HEK293 (cell line): ENCODE data around the gene DUXA.
A peak's percentile ranks its signal among the peaks of the same experiment; 100 is the strongest.

Experiments used
- ATF2 ChIP-seq: fragments of 450-650 bp; formaldehyde crosslinking; IDR thresholded peaks from 2 replicates; pipeline ENCODE4 v1.5.1; 2016; ENCODE audit warnings: missing biosample characterization, missing genetic modification characterization, low read depth
- GLI4 ChIP-seq: fragments of 450-650 bp; formaldehyde crosslinking; IDR thresholded peaks from 2 replicates; pipeline ENCODE4 v1.5.1; 2016; ENCODE audit warnings: missing biosample characterization, missing genetic modification characterization
- HOXC10 ChIP-seq: sonication (generic); formaldehyde crosslinking; IDR thresholded peaks from 2 replicates; pipeline ENCODE4 v1.8.1; 2023; ENCODE audit warnings: mild to moderate bottlenecking, missing genetic modification reagents
- KLF7 ChIP-seq: fragments of 450-650 bp; formaldehyde crosslinking; IDR thresholded peaks from 2 replicates; pipeline ENCODE4 v1.5.1; 2016; ENCODE audit warnings: missing biosample characterization, missing genetic modification characterization, borderline replicate concordance
- KLF8 ChIP-seq: fragments of 450-650 bp; formaldehyde crosslinking; IDR thresholded peaks from 2 replicates; pipeline ENCODE4 v1.5.1; 2016; ENCODE audit warnings: missing biosample characterization, missing genetic modification characterization
- SETDB1 ChIP-seq: IDR thresholded peaks from one replicate; pipeline ENCODE4 v1.6.1; 2017; ENCODE audit warnings: mild to moderate bottlenecking, low read length, moderate library complexity, mixed read lengths; ENCODE audit not compliant: insufficient read length
- ZBTB20 ChIP-seq: fragments of 450-650 bp; formaldehyde crosslinking; IDR thresholded peaks from 2 replicates; pipeline ENCODE4 v1.5.1; 2016; ENCODE audit warnings: missing biosample characterization, missing genetic modification characterization
- ZBTB7A ChIP-seq: fragments of 450-650 bp; formaldehyde crosslinking; IDR thresholded peaks from 2 replicates; pipeline ENCODE4 v1.5.1; 2016; ENCODE audit warnings: low read depth, missing biosample characterization, missing genetic modification characterization
- ZFP3 ChIP-seq: fragments of 450-650 bp; formaldehyde crosslinking; IDR thresholded peaks from 2 replicates; pipeline ENCODE4 v1.5.1; 2016; ENCODE audit warnings: low read depth, missing biosample characterization, missing genetic modification characterization
- ZFP41 ChIP-seq: fragments of 450-650 bp; formaldehyde crosslinking; IDR thresholded peaks from 2 replicates; pipeline ENCODE4 v1.5.1; 2016; ENCODE audit warnings: missing biosample characterization, missing genetic modification characterization, borderline replicate concordance
- ZNF23 ChIP-seq: fragments of 450-650 bp; formaldehyde crosslinking; IDR thresholded peaks from 2 replicates; pipeline ENCODE4 v1.5.1; 2016; ENCODE audit warnings: missing biosample characterization, missing genetic modification characterization, borderline replicate concordance
- ZNF24 ChIP-seq: fragments of 450-650 bp; formaldehyde crosslinking; IDR thresholded peaks from 2 replicates; pipeline ENCODE4 v1.5.1; 2016; ENCODE audit warnings: missing biosample characterization, missing genetic modification characterization
- ZNF324 ChIP-seq: fragments of 450-650 bp; formaldehyde crosslinking; IDR thresholded peaks from 2 replicates; pipeline ENCODE4 v1.5.1; 2016; ENCODE audit warnings: missing biosample characterization, missing genetic modification characterization
- ZNF366 ChIP-seq: fragments of 450-650 bp; formaldehyde crosslinking; conservative IDR thresholded peaks from 2 replicates; pipeline ENCODE4 v1.5.1; 2016; ENCODE audit warnings: missing biosample characterization, missing genetic modification characterization
- ZNF433 ChIP-seq: fragments of 450-650 bp; formaldehyde crosslinking; IDR thresholded peaks from 2 replicates; pipeline ENCODE4 v1.5.1; 2016; ENCODE audit warnings: missing biosample characterization, missing genetic modification characterization, low read depth
- ZNF549 ChIP-seq: fragments of 450-650 bp; IDR thresholded peaks from 2 replicates; pipeline ENCODE4 v1.5.1; 2018; ENCODE audit warnings: missing biosample characterization, missing genetic modification characterization, mild to moderate bottlenecking, inconsistent platforms, moderate library complexity
- ZNF660 ChIP-seq: fragments of 450-650 bp; IDR thresholded peaks from 2 replicates; pipeline ENCODE4 v1.5.1; 2018; ENCODE audit warnings: missing biosample characterization, mild to moderate bottlenecking, missing genetic modification characterization
- ZNF843 ChIP-seq: fragments of 450-650 bp; formaldehyde crosslinking; IDR thresholded peaks from 2 replicates; pipeline ENCODE4 v1.5.1; 2016; ENCODE audit warnings: missing biosample characterization, missing genetic modification characterization
- TF ChIP-seq, protein P1 (sequence below): fragments of 450-650 bp; formaldehyde crosslinking; IDR thresholded peaks from 2 replicates; pipeline ENCODE4 v1.5.1; 2016; ENCODE audit warnings: missing biosample characterization, missing genetic modification characterization
- TF ChIP-seq, protein P2 (sequence below): fragments of 450-650 bp; formaldehyde crosslinking; IDR thresholded peaks from 2 replicates; pipeline ENCODE4 v1.5.1; 2016; ENCODE audit warnings: missing biosample characterization, missing genetic modification characterization
- TF ChIP-seq, protein P3 (sequence below): fragments of 450-650 bp; formaldehyde crosslinking; IDR thresholded peaks from 2 replicates; pipeline ENCODE4 v1.5.1; 2016; ENCODE audit warnings: missing biosample characterization, missing genetic modification characterization, borderline replicate concordance
- TF ChIP-seq, protein P4 (sequence below): fragments of 450-650 bp; formaldehyde crosslinking; IDR thresholded peaks from 2 replicates; pipeline ENCODE4 v1.5.1; 2017; ENCODE audit warnings: missing biosample characterization, missing genetic modification characterization
- TF ChIP-seq, protein P5 (sequence below): fragments of 450-650 bp; formaldehyde crosslinking; IDR thresholded peaks from 2 replicates; pipeline ENCODE4 v1.5.1; 2016; ENCODE audit warnings: missing biosample characterization, missing genetic modification characterization

The DUXA gene

GRCh38 chr19:57191141-57192076 is 24.1 kb upstream of the DUXA start, which contains the start of gene ZNF264 (continued):
- TF ChIP-seq ZNF549 (tag by site-specific recombination) (peak; percentile 84), ZNF24 (tag by site-specific recombination) (0 out of 2 replicates have a peak, but pooled peaks have one; percentile 25), SETDB1 (peak; percentile 59), ZNF324 (tag by site-specific recombination) (no peak; the same call in 1 of the 2 replicates), ZNF366 (peak; percentile 62), ZFP3 (tag by site-specific recombination) (no peak), ZNF660 (peak; percentile 77; the same call in 1 of the 2 replicates), ZNF843 (tag by site-specific recombination) (peak; percentile 25; the same call in 1 of the 2 replicates), ZBTB20 (tag by site-specific recombination) (peak; percentile 43; the same call in 1 of the 2 replicates), ZNF433 (tag by site-specific recombination) (no peak), KLF8 (tag by site-specific recombination) (peak; percentile 45), ZNF23 (no peak), ATF2 (tag by site-specific recombination) (no peak), ZFP41 (no peak), KLF7 (peak; percentile 53; the same call in 1 of the 2 replicates), GLI4 (tag by site-specific recombination) (no peak), ZBTB7A (tag by site-specific recombination) (no peak), HOXC10 (CRISPR knock-in tag) (peak; percentile 99)
- TF ChIP-seq, protein P1, sequence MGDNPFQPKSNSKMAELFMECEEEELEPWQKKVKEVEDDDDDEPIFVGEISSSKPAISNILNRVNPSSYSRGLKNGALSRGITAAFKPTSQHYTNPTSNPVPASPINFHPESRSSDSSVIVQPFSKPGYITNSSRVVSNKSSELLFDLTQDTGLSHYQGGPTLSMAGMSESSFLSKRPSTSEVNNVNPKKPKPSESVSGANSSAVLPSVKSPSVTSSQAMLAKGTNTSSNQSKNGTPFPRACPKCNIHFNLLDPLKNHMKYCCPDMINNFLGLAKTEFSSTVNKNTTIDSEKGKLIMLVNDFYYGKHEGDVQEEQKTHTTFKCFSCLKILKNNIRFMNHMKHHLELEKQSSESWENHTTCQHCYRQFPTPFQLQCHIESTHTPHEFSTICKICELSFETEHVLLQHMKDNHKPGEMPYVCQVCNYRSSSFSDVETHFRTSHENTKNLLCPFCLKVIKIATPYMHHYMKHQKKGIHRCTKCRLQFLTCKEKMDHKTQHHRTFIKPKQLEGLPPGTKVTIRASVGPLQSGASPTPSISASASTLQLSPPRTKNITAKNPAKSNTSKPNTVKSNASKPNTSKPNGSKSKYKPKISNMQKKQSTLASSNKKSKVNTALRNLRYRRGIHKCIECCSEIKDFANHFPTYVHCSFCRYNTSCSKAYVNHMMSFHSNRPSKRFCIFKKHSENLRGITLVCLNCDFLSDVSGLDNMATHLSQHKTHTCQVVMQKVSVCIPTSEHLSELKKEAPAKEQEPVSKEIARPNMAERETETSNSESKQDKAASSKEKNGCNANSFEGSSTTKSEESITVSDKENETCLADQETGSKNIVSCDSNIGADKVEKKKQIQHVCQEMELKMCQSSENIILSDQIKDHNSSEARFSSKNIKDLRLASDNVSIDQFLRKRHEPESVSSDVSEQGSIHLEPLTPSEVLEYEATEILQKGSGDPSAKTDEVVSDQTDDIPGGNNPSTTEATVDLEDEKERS: no peak
- TF ChIP-seq, protein P2, sequence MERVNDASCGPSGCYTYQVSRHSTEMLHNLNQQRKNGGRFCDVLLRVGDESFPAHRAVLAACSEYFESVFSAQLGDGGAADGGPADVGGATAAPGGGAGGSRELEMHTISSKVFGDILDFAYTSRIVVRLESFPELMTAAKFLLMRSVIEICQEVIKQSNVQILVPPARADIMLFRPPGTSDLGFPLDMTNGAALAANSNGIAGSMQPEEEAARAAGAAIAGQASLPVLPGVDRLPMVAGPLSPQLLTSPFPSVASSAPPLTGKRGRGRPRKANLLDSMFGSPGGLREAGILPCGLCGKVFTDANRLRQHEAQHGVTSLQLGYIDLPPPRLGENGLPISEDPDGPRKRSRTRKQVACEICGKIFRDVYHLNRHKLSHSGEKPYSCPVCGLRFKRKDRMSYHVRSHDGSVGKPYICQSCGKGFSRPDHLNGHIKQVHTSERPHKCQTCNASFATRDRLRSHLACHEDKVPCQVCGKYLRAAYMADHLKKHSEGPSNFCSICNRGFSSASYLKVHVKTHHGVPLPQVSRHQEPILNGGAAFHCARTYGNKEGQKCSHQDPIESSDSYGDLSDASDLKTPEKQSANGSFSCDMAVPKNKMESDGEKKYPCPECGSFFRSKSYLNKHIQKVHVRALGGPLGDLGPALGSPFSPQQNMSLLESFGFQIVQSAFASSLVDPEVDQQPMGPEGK (tag by site-specific recombination): 0 out of 2 replicates have a peak, but pooled peaks have one; percentile 23
- TF ChIP-seq, protein P3, sequence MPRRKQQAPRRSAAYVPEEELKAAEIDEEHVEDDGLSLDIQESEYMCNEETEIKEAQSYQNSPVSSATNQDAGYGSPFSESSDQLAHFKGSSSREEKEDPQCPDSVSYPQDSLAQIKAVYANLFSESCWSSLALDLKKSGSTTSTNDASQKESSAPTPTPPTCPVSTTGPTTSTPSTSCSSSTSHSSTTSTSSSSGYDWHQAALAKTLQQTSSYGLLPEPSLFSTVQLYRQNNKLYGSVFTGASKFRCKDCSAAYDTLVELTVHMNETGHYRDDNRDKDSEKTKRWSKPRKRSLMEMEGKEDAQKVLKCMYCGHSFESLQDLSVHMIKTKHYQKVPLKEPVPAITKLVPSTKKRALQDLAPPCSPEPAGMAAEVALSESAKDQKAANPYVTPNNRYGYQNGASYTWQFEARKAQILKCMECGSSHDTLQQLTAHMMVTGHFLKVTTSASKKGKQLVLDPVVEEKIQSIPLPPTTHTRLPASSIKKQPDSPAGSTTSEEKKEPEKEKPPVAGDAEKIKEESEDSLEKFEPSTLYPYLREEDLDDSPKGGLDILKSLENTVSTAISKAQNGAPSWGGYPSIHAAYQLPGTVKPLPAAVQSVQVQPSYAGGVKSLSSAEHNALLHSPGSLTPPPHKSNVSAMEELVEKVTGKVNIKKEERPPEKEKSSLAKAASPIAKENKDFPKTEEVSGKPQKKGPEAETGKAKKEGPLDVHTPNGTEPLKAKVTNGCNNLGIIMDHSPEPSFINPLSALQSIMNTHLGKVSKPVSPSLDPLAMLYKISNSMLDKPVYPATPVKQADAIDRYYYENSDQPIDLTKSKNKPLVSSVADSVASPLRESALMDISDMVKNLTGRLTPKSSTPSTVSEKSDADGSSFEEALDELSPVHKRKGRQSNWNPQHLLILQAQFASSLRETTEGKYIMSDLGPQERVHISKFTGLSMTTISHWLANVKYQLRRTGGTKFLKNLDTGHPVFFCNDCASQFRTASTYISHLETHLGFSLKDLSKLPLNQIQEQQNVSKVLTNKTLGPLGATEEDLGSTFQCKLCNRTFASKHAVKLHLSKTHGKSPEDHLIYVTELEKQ (tag by site-specific recombination): no peak
- TF ChIP-seq, protein P4, sequence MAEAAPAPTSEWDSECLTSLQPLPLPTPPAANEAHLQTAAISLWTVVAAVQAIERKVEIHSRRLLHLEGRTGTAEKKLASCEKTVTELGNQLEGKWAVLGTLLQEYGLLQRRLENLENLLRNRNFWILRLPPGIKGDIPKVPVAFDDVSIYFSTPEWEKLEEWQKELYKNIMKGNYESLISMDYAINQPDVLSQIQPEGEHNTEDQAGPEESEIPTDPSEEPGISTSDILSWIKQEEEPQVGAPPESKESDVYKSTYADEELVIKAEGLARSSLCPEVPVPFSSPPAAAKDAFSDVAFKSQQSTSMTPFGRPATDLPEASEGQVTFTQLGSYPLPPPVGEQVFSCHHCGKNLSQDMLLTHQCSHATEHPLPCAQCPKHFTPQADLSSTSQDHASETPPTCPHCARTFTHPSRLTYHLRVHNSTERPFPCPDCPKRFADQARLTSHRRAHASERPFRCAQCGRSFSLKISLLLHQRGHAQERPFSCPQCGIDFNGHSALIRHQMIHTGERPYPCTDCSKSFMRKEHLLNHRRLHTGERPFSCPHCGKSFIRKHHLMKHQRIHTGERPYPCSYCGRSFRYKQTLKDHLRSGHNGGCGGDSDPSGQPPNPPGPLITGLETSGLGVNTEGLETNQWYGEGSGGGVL (tag by site-specific recombination): no peak
- TF ChIP-seq, protein P5, sequence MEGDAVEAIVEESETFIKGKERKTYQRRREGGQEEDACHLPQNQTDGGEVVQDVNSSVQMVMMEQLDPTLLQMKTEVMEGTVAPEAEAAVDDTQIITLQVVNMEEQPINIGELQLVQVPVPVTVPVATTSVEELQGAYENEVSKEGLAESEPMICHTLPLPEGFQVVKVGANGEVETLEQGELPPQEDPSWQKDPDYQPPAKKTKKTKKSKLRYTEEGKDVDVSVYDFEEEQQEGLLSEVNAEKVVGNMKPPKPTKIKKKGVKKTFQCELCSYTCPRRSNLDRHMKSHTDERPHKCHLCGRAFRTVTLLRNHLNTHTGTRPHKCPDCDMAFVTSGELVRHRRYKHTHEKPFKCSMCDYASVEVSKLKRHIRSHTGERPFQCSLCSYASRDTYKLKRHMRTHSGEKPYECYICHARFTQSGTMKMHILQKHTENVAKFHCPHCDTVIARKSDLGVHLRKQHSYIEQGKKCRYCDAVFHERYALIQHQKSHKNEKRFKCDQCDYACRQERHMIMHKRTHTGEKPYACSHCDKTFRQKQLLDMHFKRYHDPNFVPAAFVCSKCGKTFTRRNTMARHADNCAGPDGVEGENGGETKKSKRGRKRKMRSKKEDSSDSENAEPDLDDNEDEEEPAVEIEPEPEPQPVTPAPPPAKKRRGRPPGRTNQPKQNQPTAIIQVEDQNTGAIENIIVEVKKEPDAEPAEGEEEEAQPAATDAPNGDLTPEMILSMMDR (tag by site-specific recombination): peak; percentile 52; the same call in 1 of the 2 replicates
